Panc1 (cell line): Measurements from ENCODE around the gene SLC19A1. TPM values are rescaled to one million over a fixed set of nuclear protein-coding genes. Genes with fewer than 3 reads are reported as not detected.
"Not testable (repeated sequence)": the region's sequence is repeated elsewhere in the genome, so short reads cannot be mapped to it uniquely, and the experiment has no call there.

ENCODE experiments used
- ATAC-seq: fragments of 200-7000 bp; cut with Tn5 transposase; 2 replicates; pipeline ENCODE4 v1.9.1; 2020; ENCODE audit warnings: mild to moderate bottlenecking, moderate library complexity
- BruUV-seq: library from RNA; stranded (reverse); fragments of 400-500 nt; replicated peaks from 2 replicates; lab custom pipeline; 2021; lab: Mats Ljungman, UMichigan
- CTCF ChIA-PET: fragments of 300-600 bp; sonication (Branson Sonifier 250); formaldehyde crosslinking; loops from one replicate; lab custom pipeline; 2022; ENCODE audit warnings: antibody characterized with exemption; lab: Charles Lee
- POLR2A ChIA-PET: fragments of 300-600 bp; sonication (Branson Sonifier 250); formaldehyde crosslinking; loops from one replicate; lab custom pipeline; 2022; ENCODE audit warnings: antibody characterized with exemption; lab: Charles Lee
- DNase-seq: peaks from one replicate; pipeline ENCODE4 v3.0.0-alpha.2; 2010; ENCODE audit warnings: low read depth, low spot score
- H3K27ac ChIP-seq: 2 replicates; pipeline ENCODE4 v1.5.1; 2011; ENCODE audit warnings: mild to moderate bottlenecking, low read length, inconsistent platforms
- H3K27me3 ChIP-seq: fragments of 200-500 bp; sonication (Bioruptor generic); 2 replicates; pipeline ENCODE4 v1.6.0; 2014; ENCODE audit warnings: low read length, inconsistent platforms; ENCODE audit not compliant: control insufficient read depth, insufficient read depth
- H3K36me3 ChIP-seq: fragments of 200-500 bp; sonication (Bioruptor generic); 2 replicates; pipeline ENCODE4 v1.5.1; 2014; ENCODE audit warnings: inconsistent platforms, mild to moderate bottlenecking, low read length, moderate library complexity; ENCODE audit not compliant: control insufficient read depth, insufficient read depth
- H3K4me1 ChIP-seq: 2 replicates; pipeline ENCODE4 v1.5.1; 2011; ENCODE audit warnings: inconsistent platforms, mild to moderate bottlenecking, low read length, moderate library complexity; ENCODE audit not compliant: control insufficient read depth, insufficient read depth
- H3K4me3 ChIP-seq, 2 experiments: 2 replicates each; pipeline ENCODE4 v1.5.1; 2011 to 2012; ENCODE audit warnings: low read depth in 2 of 2, low read length in 2 of 2, mild to moderate bottlenecking in 2 of 2, inconsistent platforms in 1 of 2, moderate library complexity in 1 of 2
- H3K9me3 ChIP-seq: fragments of 200-500 bp; sonication (Bioruptor generic); 2 replicates; pipeline ENCODE4 v1.5.1; 2014; ENCODE audit warnings: low read depth, mild to moderate bottlenecking, inconsistent platforms, low read length, moderate library complexity; ENCODE audit not compliant: control insufficient read depth, insufficient read depth
- POLR2AphosphoS5 ChIP-seq: IDR thresholded peaks from 2 replicates; pipeline ENCODE4 v1.6.1; 2012; ENCODE audit warnings: mild to moderate bottlenecking, low read depth, low read length, moderate library complexity
- REST ChIP-seq, 2 experiments: IDR thresholded peaks; 2 replicates each; pipeline ENCODE4 v1.6.1; 2011 to 2012; ENCODE audit warnings: low read depth in 2 of 2, control low read depth in 1 of 2, low read length in 1 of 2, mild to moderate bottlenecking in 1 of 2, moderate library complexity in 1 of 2; ENCODE audit not compliant: insufficient read depth in 1 of 2
- SIN3A ChIP-seq: IDR thresholded peaks from 2 replicates; pipeline ENCODE4 v1.6.1; 2012; ENCODE audit warnings: low read depth, mild to moderate bottlenecking, low read length, moderate library complexity, borderline replicate concordance; ENCODE audit not compliant: insufficient read depth
- TCF7L2 ChIP-seq: IDR thresholded peaks from 2 replicates; pipeline ENCODE4 v1.6.1; 2011; ENCODE audit warnings: mild to moderate bottlenecking, low read depth, low read length, inconsistent platforms
- in situ Hi-C: cut with HindIII; loops from 2 replicates; pipeline ENCODE4 v1.10.0; 2016; ENCODE audit warnings: low sequenced_read_pairs, low pct_unique_long_range_greater_than_20kb
- intact Hi-C: fragments of 100-400 bp; cut with micrococcal nuclease; formaldehyde crosslinking; loops from one replicate; pipeline ENCODE4 v1.10.0; 2022; ENCODE audit not compliant: unreplicated experiment
- total RNA-seq: library from RNA; stranded (reverse); gene quantifications from one replicate; pipeline ENCODE4 v1.2.1, GENCODE V29; 2021; ENCODE audit not compliant: unreplicated experiment
- TF ChIP-seq, protein P1 (sequence below): fragments of 450-650 bp; IDR thresholded peaks from 2 replicates; pipeline ENCODE4 v1.5.1; 2017; ENCODE audit warnings: mild to moderate bottlenecking

The SLC19A1 gene
- total RNA-seq, 1 experiment from 2014 or later, result 24.5 TPM

- POLR2A ChIA-PET, result no interaction called here
- TF ChIP-seq SIN3A (no peak), REST (IDR thresholded peaks at IDR 0.05; ENCODE audit: insufficient read depth in 1 of 2, low read depth in 2 of 2, low read length in 1 of 2) (no peak)
- BruUV-seq, result no TSS peak
- no peak overlapping the region for H3K27ac ChIP-seq
- CTCF ChIA-PET, result no interaction called here
- no peaks in the 10 kb centered on the region; the same call in none of the 2 replicates for H3K36me3 ChIP-seq
- H3K9me3 ChIP-seq, result no peaks in the 10 kb centered on the region
- H3K27me3 ChIP-seq, result no peaks in the 10 kb centered on the region
- DNase-seq, result no peak
- ATAC-seq, result no peak
- peaks cover 3% of the 10 kb centered on the region; the same call in 1 of the 2 replicates for H3K4me1 ChIP-seq
- intact Hi-C loops, result no loop called here
- no peak overlapping the region for H3K4me3 ChIP-seq
- in situ Hi-C loops, result no loop called here
These were observed 38.2 kb downstream of the SLC19A1 start for GRCh38 chr21:45504021-45504515.

DNA sequence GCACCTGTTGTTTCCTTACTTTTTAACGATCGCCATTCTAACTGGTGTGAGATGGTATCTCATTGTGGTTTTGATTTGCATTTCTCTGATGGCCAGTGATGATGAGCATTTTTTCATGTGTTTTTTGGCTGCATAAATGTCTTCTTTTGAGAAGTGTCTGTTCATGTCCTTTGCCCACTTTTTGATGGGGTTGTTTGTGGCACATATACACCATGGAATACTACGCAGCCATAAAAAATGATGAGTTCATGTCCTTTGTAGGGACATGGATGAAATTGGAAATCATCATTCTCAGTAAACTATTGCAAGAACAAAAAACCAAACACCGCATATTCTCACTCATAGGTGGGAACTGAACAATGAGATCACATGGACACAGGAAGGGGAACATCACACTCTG is 39.0 kb downstream of the SLC19A1 start:
- H3K27ac ChIP-seq, H3K9me3 ChIP-seq, H3K4me3 ChIP-seq, intact Hi-C loops, ATAC-seq, H3K36me3 ChIP-seq, DNase-seq, H3K4me1 ChIP-seq, CTCF ChIA-PET, in situ Hi-C loops, POLR2A ChIA-PET, H3K27me3 ChIP-seq, BruUV-seq: not testable (repeated sequence)

DNA sequence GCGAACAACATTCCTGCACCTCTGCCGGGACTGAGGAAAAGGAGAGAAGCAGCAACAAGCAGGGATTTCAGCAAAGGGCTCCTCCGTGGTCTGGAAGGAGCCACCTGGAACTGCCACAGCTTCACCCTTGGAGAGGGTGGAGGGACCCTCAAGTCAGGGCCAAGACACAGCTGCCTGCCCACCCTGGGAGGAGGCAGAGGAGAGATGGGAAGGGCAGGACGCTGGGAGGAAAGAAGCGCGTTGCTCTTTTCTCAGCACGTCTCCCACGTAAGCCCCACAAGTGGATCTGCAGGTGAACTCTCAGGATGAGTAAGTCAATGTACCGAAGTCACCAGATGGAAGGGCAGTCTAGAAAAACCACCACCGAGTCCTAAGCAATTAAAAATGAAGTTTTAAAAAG is 39.6 kb downstream of the SLC19A1 start:
- no peaks in the 10 kb centered on the region; the same call in none of the 2 replicates for H3K36me3 ChIP-seq
- intact Hi-C loops (no loop called here), in situ Hi-C loops (no loop called here)
- no peaks in the 10 kb centered on the region for H3K27me3 ChIP-seq
- no peaks in the 10 kb centered on the region for H3K9me3 ChIP-seq
- CTCF ChIA-PET, result no interaction called here
- H3K4me1 ChIP-seq, result 0 out of 2 replicates have a peak, but pooled peaks cover 3% of the 10 kb centered on the region
- TF ChIP-seq SIN3A, result no peak
- TF ChIP-seq, protein P1, sequence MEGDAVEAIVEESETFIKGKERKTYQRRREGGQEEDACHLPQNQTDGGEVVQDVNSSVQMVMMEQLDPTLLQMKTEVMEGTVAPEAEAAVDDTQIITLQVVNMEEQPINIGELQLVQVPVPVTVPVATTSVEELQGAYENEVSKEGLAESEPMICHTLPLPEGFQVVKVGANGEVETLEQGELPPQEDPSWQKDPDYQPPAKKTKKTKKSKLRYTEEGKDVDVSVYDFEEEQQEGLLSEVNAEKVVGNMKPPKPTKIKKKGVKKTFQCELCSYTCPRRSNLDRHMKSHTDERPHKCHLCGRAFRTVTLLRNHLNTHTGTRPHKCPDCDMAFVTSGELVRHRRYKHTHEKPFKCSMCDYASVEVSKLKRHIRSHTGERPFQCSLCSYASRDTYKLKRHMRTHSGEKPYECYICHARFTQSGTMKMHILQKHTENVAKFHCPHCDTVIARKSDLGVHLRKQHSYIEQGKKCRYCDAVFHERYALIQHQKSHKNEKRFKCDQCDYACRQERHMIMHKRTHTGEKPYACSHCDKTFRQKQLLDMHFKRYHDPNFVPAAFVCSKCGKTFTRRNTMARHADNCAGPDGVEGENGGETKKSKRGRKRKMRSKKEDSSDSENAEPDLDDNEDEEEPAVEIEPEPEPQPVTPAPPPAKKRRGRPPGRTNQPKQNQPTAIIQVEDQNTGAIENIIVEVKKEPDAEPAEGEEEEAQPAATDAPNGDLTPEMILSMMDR, result no peak
- no peak for TF ChIP-seq TCF7L2
- no peak for TF ChIP-seq REST (IDR thresholded peaks at IDR 0.05; ENCODE audit: insufficient read depth in 1 of 2, low read depth in 2 of 2, low read length in 1 of 2)
- TF ChIP-seq POLR2AphosphoS5, result no peak
- ATAC-seq (no peak), DNase-seq (no peak)
- POLR2A ChIA-PET, result no interaction called here
- no peak overlapping the region for H3K4me3 ChIP-seq
- H3K27ac ChIP-seq, result no peak overlapping the region
- BruUV-seq, result TSS peak; percentile 64
